K562 (cell line): ENCODE measurements around the gene CACNA2D2. TPM values are rescaled to one million over a fixed set of nuclear protein-coding genes. Genes with fewer than 3 reads are reported as not detected.

Experiments used
- ARID3A ChIP-seq: IDR thresholded peaks from 2 replicates; pipeline ENCODE4 v1.6.1; 2012; ENCODE audit warnings: low read depth, low read length, improper control_type of control experiment, borderline replicate concordance
- ARID4B ChIP-seq: sonication (generic); formaldehyde crosslinking; IDR thresholded peaks from 2 replicates; pipeline ENCODE4 v1.8.0; 2022; ENCODE audit warnings: mild to moderate bottlenecking, missing genetic modification reagents
- CCAR2 ChIP-seq: fragments of 200-400 bp; formaldehyde crosslinking; IDR thresholded peaks from 2 replicates; pipeline ENCODE4 v1.6.1; 2017; ENCODE audit warnings: mild to moderate bottlenecking, low read depth, low read length
- ETV6 ChIP-seq, 3 experiments: fragments of 150-350 bp in 1 of 3; sonication (generic) in 1 of 3; formaldehyde crosslinking in 1 of 3; IDR thresholded peaks; 2 replicates each; pipeline versions ENCODE4 v1.6.1 to v1.8.0; 2014 to 2022; ENCODE audit warnings: borderline replicate concordance in 2 of 3, low read depth in 2 of 3, antibody characterized with exemption in 1 of 3, low read length in 1 of 3, mild to moderate bottlenecking in 1 of 3, missing genetic modification reagents in 1 of 3
- FOXP1 ChIP-seq: sonication (generic); formaldehyde crosslinking; IDR thresholded peaks from 2 replicates; pipeline ENCODE4 v1.8.0; 2022; ENCODE audit warnings: mild to moderate bottlenecking, missing genetic modification reagents
- MITF ChIP-seq: IDR thresholded peaks from 2 replicates; pipeline ENCODE4 v1.6.1; 2014; ENCODE audit warnings: antibody characterized with exemption
- NCOA2 ChIP-seq, 2 experiments: fragments of 450-650 bp; IDR thresholded peaks; 2 replicates each; pipeline ENCODE4 v1.6.1; 2018; ENCODE audit warnings: mild to moderate bottlenecking in 2 of 2, moderate library complexity in 1 of 2; ENCODE audit not compliant: partially characterized antibody in 2 of 2
- NFYB ChIP-seq: IDR thresholded peaks from 2 replicates; pipeline ENCODE4 v1.6.1; 2011; ENCODE audit warnings: mild to moderate bottlenecking, moderate library complexity; ENCODE audit not compliant: insufficient read length; ENCODE audit errors: extremely low read depth
- PRDM10 ChIP-seq: fragments of 450-650 bp; IDR thresholded peaks from 2 replicates; pipeline ENCODE4 v1.6.1; 2018; ENCODE audit not compliant: partially characterized antibody
- SP1 ChIP-seq: sonication (generic); formaldehyde crosslinking; IDR thresholded peaks from 2 replicates; pipeline ENCODE4 v1.8.1; 2022; ENCODE audit warnings: mild to moderate bottlenecking, missing genetic modification reagents
- STAT5B ChIP-seq: fragments of 250-450 bp; sonication (Bioruptor Pico); IDR thresholded peaks from 2 replicates; pipeline ENCODE4 v1.8.0; 2021; ENCODE audit warnings: mild to moderate bottlenecking, inconsistent platforms
- TCF15 ChIP-seq: fragments of 250-450 bp; sonication (Bioruptor Pico); IDR thresholded peaks from 2 replicates; pipeline ENCODE4 v1.8.0; 2022; ENCODE audit warnings: moderate library complexity, mild to moderate bottlenecking, inconsistent platforms
- TCF3 ChIP-seq: sonication (generic); formaldehyde crosslinking; IDR thresholded peaks from 2 replicates; pipeline ENCODE4 v1.4.0; 2020; ENCODE audit warnings: mild to moderate bottlenecking, missing genetic modification reagents
- ZNF175 ChIP-seq: fragments of 200-800 bp; sonication (Bioruptor generic); IDR thresholded peaks from 2 replicates; pipeline ENCODE4 v1.6.1; 2016; ENCODE audit warnings: low read depth, mild to moderate bottlenecking, missing genetic modification characterization, missing compliant biosample characterization
- ZNF324 ChIP-seq: fragments of 250-450 bp; sonication (Bioruptor Pico); IDR thresholded peaks from 2 replicates; pipeline ENCODE4 v1.4.0; 2020; ENCODE audit warnings: mild to moderate bottlenecking
- ZNF695 ChIP-seq: fragments of 450-650 bp; formaldehyde crosslinking; IDR thresholded peaks from 2 replicates; pipeline ENCODE4 v1.4.0; 2020; ENCODE audit warnings: mild to moderate bottlenecking, moderate library complexity
- polyA plus RNA-seq, 8 experiments: library from polyadenylated mRNA; depleted of rRNA in 4 of 8; stranded (reverse) in 5 of 8; unstranded in 3 of 8; fragments of >200 nt; fragmentation: Nextera tagmentation in 2 of 8; fragmentation: Illumina TruSeq in 1 of 8; extraction: Ambion mirVana in 2 of 8; extraction: Trizol in 1 of 8; gene quantifications; 2 replicates each; pipeline versions ENCODE4 v1.2.1 to v1.2.3, GENCODE V29; 2011 to 2014; ENCODE audit warnings: inconsistent platforms in 1 of 8, missing spikeins in 1 of 8
- total RNA-seq, 7 experiments: library from RNA; depleted of rRNA in 6 of 7; stranded (reverse); fragments of >200 nt in 6 of 7; fragmentation: Illumina TruSeq in 2 of 7; extraction: Trizol in 2 of 7; gene quantifications; 2 replicates each; pipeline versions ENCODE4 v1.2.1 to v1.2.3, GENCODE V29; 2011 to 2021; ENCODE audit warnings: low replicate concordance in 1 of 7

The CACNA2D2 gene
- total and polyA plus RNA-seq, 9 of the 15 experiments (the other 6 are each of a cell fraction or from before 2014, with no cell fraction given): 0.11 to 0.58 (median 0.36) TPM; not detected in 2

- TF ChIP-seq ARID3A: no peak
- TF ChIP-seq SP1 (CRISPR knock-in tag): no peak
- no peak for TF ChIP-seq TCF3 (CRISPR knock-in tag)
- TF ChIP-seq MITF: no peak
- no peak for TF ChIP-seq ZNF324
- TF ChIP-seq NCOA2 (IDR thresholded peaks at IDR 0.05; ENCODE audit: partially characterized antibody in 2 of 2): no peak
- no peak for TF ChIP-seq ETV6 (IDR thresholded peaks at IDR 0.05; ENCODE audit: borderline replicate concordance in 1 of 2, low read depth in 2 of 2, low read length in 1 of 2)
- TF ChIP-seq ETV6 (CRISPR knock-in tag; IDR thresholded peaks at IDR 0.05; ENCODE audit: borderline replicate concordance): no peak
- no peak for TF ChIP-seq PRDM10
- no peak for TF ChIP-seq ZNF695
- no peak for TF ChIP-seq CCAR2
- TF ChIP-seq NFYB: no peak
- TF ChIP-seq FOXP1 (CRISPR knock-in tag): no peak
- peak; percentile 76; the same call in 1 of the 2 replicates for TF ChIP-seq ARID4B (CRISPR knock-in tag)
- no peak for TF ChIP-seq STAT5B (CRISPR knock-in tag)
- no peak for TF ChIP-seq ZNF175
- TF ChIP-seq TCF15 (CRISPR knock-in tag): no peak
Measured at GRCh38 chr3:50320853-50321335, 182.5 kb downstream of the CACNA2D2 start (continued).
